G401 (cell line): ENCODE measurements around the gene OR4X2. TPM values are rescaled to one million over a fixed set of nuclear protein-coding genes. Genes with fewer than 3 reads are reported as not detected.
"Not testable (repeated sequence)": the region's sequence is repeated elsewhere in the genome, so short reads cannot be mapped to it uniquely, and the experiment has no call there.

Experiments used
- DNase-seq: peaks from one replicate; pipeline ENCODE4 v3.0.0-alpha.2; 2015; ENCODE audit warnings: low spot score
- in situ Hi-C: cut with HindIII; loops from 2 replicates; pipeline ENCODE4 v1.10.0; 2016; ENCODE audit warnings: low sequenced_read_pairs, mixed read lengths
- total RNA-seq: library from RNA; depleted of rRNA; stranded (reverse); fragments of >200 nt; shearing (Covaris generic); gene quantifications from 2 replicates; pipeline ENCODE4 v1.2.3, GENCODE V29; 2014; rRNA removed

The OR4X2 gene
- total RNA-seq = not detected in 2 replicates

GRCh38 chr11:48244804-48245203 lies at the start of gene OR4X2:
Gene OR4X2 (plus strand): TSS chr11:48245104. CDS start chr11:48245104, 0 bp downstream.
- in situ Hi-C loops = no loop called here
- no peak for DNase-seq

GRCh38 chr11:48207881-48208280 lies 37.0 kb upstream of the OR4X2 start:
- no peak for DNase-seq
- in situ Hi-C loops = no loop called here

GRCh38 chr11:48210052-48210451 lies 34.9 kb upstream of the OR4X2 start:
- DNase-seq = no peak
- in situ Hi-C loops = no loop called here

GRCh38 chr11:48216510-48216909 lies 28.4 kb upstream of the OR4X2 start, which contains the start of gene OR4B1:
Gene OR4B1 (plus strand): TSS chr11:48216810. CDS start chr11:48216810, 0 bp downstream.
- in situ Hi-C loops = no loop called here
- DNase-seq = no peak

GRCh38 chr11:48228761-48229160 lies 16.1 kb upstream of the OR4X2 start:
- in situ Hi-C loops = no loop called here
- DNase-seq = no peak

- in situ Hi-C loops, DNase-seq: not testable (repeated sequence)
These were observed 14.8 kb upstream of the OR4X2 start for GRCh38 chr11:48230057-48230456.

- DNase-seq = no peak
- in situ Hi-C loops = no loop called here
These were observed 7.2 kb upstream of the OR4X2 start for GRCh38 chr11:48237727-48238126.

GRCh38 chr11:48242501-48242900 lies 2.4 kb upstream of the OR4X2 start:
- DNase-seq = no peak
- in situ Hi-C loops = no loop called here

- no peak for DNase-seq
- in situ Hi-C loops = no loop called here
These were observed 4.0 kb downstream of the OR4X2 start for GRCh38 chr11:48248902-48249301.

GRCh38 chr11:48261600-48261999 lies 16.7 kb downstream of the OR4X2 start:
- no peak for DNase-seq
- in situ Hi-C loops = no loop called here

- DNase-seq = no peak
- in situ Hi-C loops = no loop called here
These were observed 18.6 kb downstream of the OR4X2 start, which contains the start of gene OR4X1 for GRCh38 chr11:48263423-48263911. Gene OR4X1 (plus strand): TSS chr11:48263861. CDS start chr11:48263861, 0 bp downstream.

GRCh38 chr11:48270621-48271020 lies 25.7 kb downstream of the OR4X2 start:
- in situ Hi-C loops = no loop called here
- DNase-seq = no peak

GRCh38 chr11:48272606-48273005 lies 27.7 kb downstream of the OR4X2 start:
- in situ Hi-C loops = no loop called here
- no peak for DNase-seq

Other genes starting within 250 kb of the OR4X2 start
- gene OR4B1, start 28.3 kb upstream of the OR4X2 start, total RNA-seq = not detected in 2 replicates
- not detected in 2 replicates for gene OR4X1, start 18.8 kb downstream of the OR4X2 start, total RNA-seq
- gene OR4S1, start 61.1 kb downstream of the OR4X2 start, total RNA-seq = not detected in 2 replicates
- gene OR4C3, start 79.8 kb downstream of the OR4X2 start, total RNA-seq = not detected in 2 replicates
- not detected in 2 replicates for gene OR4C5, start 121.4 kb downstream of the OR4X2 start, total RNA-seq
- gene OR4A47, start 243.7 kb downstream of the OR4X2 start, total RNA-seq = not detected in 2 replicates